ENCODE data around the gene TTLL11.
"Not testable (repeated sequence)": the region's sequence is repeated elsewhere in the genome, so short reads cannot be mapped to it uniquely, and the experiment has no call there.

Gene TTLL11

GRCh38 chr9:122000526-122000925, 92.6 kb downstream of the TTLL11 start:
- not testable (repeated sequence) for DNase-seq (ENCODE audit: low read depth)

- DNase-seq (ENCODE audit: low read depth), result no peak
Measured at GRCh38 chr9:121999556-121999955, 93.6 kb downstream of the TTLL11 start.

GRCh38 chr9:121998513-121999049, 94.5 kb downstream of the TTLL11 start:
- no peak for DNase-seq (ENCODE audit: low read depth)

- no peak for DNase-seq (ENCODE audit: low read depth)
Measured at GRCh38 chr9:121997791-121998190, 95.3 kb downstream of the TTLL11 start.

GRCh38 chr9:121996783-121997182, 96.3 kb downstream of the TTLL11 start:
- DNase-seq (ENCODE audit: low read depth), result no peak

GRCh38 chr9:121995997-121996396, 97.1 kb downstream of the TTLL11 start:
- no peak for DNase-seq (ENCODE audit: low read depth)

- peak; percentile 85 for DNase-seq (ENCODE audit: low read depth)
Measured at GRCh38 chr9:121992571-121993212, 100.4 kb downstream of the TTLL11 start.

GRCh38 chr9:121991307-121991661, 101.8 kb downstream of the TTLL11 start:
- DNase-seq (ENCODE audit: low read depth), result no peak

- DNase-seq (ENCODE audit: low read depth), result no peak
Measured at GRCh38 chr9:121990600-121991306, 102.4 kb downstream of the TTLL11 start.

- DNase-seq (ENCODE audit: low read depth), result peak; percentile 33
Measured at GRCh38 chr9:121989010-121989409, 104.1 kb downstream of the TTLL11 start.

GRCh38 chr9:121987314-121987713, 105.8 kb downstream of the TTLL11 start:
- no peak for DNase-seq (ENCODE audit: low read depth)

GRCh38 chr9:121985792-121986494, 107.2 kb downstream of the TTLL11 start:
- DNase-seq (ENCODE audit: low read depth), result no peak

GRCh38 chr9:121984726-121985402, 108.2 kb downstream of the TTLL11 start:
- DNase-seq (ENCODE audit: low read depth), result peak; percentile 85

- DNase-seq (ENCODE audit: low read depth), result no peak
Measured at GRCh38 chr9:121983736-121984135, 109.4 kb downstream of the TTLL11 start.

GRCh38 chr9:121981118-121981883, 111.8 kb downstream of the TTLL11 start:
- no peak for DNase-seq (ENCODE audit: low read depth)

GRCh38 chr9:121980665-121981064, 112.4 kb downstream of the TTLL11 start:
- not testable (repeated sequence) for DNase-seq (ENCODE audit: low read depth)

- no peak for DNase-seq (ENCODE audit: low read depth)
Measured at GRCh38 chr9:121979736-121980135, 113.4 kb downstream of the TTLL11 start.

- peak; percentile 84 for DNase-seq (ENCODE audit: low read depth)
Measured at GRCh38 chr9:121976751-121977150, 116.4 kb downstream of the TTLL11 start.

GRCh38 chr9:121975801-121976277, 117.3 kb downstream of the TTLL11 start:
- peak; percentile 47 for DNase-seq (ENCODE audit: low read depth)

GRCh38 chr9:121974421-121974820, 118.7 kb downstream of the TTLL11 start:
- peak; percentile 59 for DNase-seq (ENCODE audit: low read depth)

- peak; percentile 96 for DNase-seq (ENCODE audit: low read depth)
Measured at GRCh38 chr9:121972501-121972981, 120.6 kb downstream of the TTLL11 start.
